Measurements from ENCODE around the gene EPHB6.

Gene EPHB6

GRCh38 chr7:142904128-142904527 lies 49.3 kb downstream of the EPHB6 start:
- TF ChIP-seq GABPA (IDR thresholded peaks at IDR 0.05; ENCODE audit: low read depth) (no peak), POLR2AphosphoS5 (IDR thresholded peaks at IDR 0.05; ENCODE audit: low read depth) (no peak), SPI1 (IDR thresholded peaks at IDR 0.05; ENCODE audit: borderline replicate concordance, low read depth) (no peak)
- TF ChIP-seq, protein P1, sequence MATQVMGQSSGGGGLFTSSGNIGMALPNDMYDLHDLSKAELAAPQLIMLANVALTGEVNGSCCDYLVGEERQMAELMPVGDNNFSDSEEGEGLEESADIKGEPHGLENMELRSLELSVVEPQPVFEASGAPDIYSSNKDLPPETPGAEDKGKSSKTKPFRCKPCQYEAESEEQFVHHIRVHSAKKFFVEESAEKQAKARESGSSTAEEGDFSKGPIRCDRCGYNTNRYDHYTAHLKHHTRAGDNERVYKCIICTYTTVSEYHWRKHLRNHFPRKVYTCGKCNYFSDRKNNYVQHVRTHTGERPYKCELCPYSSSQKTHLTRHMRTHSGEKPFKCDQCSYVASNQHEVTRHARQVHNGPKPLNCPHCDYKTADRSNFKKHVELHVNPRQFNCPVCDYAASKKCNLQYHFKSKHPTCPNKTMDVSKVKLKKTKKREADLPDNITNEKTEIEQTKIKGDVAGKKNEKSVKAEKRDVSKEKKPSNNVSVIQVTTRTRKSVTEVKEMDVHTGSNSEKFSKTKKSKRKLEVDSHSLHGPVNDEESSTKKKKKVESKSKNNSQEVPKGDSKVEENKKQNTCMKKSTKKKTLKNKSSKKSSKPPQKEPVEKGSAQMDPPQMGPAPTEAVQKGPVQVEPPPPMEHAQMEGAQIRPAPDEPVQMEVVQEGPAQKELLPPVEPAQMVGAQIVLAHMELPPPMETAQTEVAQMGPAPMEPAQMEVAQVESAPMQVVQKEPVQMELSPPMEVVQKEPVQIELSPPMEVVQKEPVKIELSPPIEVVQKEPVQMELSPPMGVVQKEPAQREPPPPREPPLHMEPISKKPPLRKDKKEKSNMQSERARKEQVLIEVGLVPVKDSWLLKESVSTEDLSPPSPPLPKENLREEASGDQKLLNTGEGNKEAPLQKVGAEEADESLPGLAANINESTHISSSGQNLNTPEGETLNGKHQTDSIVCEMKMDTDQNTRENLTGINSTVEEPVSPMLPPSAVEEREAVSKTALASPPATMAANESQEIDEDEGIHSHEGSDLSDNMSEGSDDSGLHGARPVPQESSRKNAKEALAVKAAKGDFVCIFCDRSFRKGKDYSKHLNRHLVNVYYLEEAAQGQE (IDR thresholded peaks at IDR 0.05; ENCODE audit: insufficient replicate concordance, low read depth): no peak
- TF ChIP-seq, protein P2, sequence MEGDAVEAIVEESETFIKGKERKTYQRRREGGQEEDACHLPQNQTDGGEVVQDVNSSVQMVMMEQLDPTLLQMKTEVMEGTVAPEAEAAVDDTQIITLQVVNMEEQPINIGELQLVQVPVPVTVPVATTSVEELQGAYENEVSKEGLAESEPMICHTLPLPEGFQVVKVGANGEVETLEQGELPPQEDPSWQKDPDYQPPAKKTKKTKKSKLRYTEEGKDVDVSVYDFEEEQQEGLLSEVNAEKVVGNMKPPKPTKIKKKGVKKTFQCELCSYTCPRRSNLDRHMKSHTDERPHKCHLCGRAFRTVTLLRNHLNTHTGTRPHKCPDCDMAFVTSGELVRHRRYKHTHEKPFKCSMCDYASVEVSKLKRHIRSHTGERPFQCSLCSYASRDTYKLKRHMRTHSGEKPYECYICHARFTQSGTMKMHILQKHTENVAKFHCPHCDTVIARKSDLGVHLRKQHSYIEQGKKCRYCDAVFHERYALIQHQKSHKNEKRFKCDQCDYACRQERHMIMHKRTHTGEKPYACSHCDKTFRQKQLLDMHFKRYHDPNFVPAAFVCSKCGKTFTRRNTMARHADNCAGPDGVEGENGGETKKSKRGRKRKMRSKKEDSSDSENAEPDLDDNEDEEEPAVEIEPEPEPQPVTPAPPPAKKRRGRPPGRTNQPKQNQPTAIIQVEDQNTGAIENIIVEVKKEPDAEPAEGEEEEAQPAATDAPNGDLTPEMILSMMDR (IDR thresholded peaks at IDR 0.05; ENCODE audit: insufficient read depth, low read length): no peak
- no peak overlapping the region for H3K27ac ChIP-seq (replicated peaks)
- DNase-seq (ENCODE audit: low read depth in 1 of 2, low spot score in 1 of 2): no peak

DNA sequence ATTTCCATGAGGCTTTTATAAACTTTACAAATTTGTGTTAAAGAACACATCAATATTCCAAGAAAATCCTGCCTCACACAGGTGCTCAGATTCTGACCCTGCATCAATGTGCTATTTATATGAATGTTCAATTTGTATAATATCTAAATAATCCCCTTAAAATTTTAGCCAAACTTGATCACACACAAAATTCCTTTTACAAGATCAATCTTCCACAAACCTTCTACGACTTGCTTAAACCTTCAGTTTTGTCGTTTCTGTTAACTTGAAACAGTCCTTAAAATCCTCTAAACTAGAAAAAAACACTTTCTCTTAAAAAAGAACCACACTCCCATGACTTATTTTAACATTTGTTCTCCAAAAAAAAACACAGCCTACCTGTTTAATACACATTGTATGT lies 50.9 kb downstream of the EPHB6 start:
- no peak for DNase-seq (ENCODE audit: low read depth in 1 of 2, low spot score in 1 of 2)
- Histone ChIP-seq H3K4me3 (replicated peaks; ENCODE audit: insufficient read depth, low read length) (no peak overlapping the region), H3K27me3 (ENCODE audit: insufficient read depth, poor library complexity, severe bottlenecking) (no peaks in the 10 kb centered on the region), H3K27ac (replicated peaks) (no peak overlapping the region)
- TF ChIP-seq, protein P2 (IDR thresholded peaks at IDR 0.05; ENCODE audit: insufficient read depth, low read length): no peak
- no peak for TF ChIP-seq POLR2AphosphoS5 (IDR thresholded peaks at IDR 0.05; ENCODE audit: low read depth)
- TF ChIP-seq SPI1 (IDR thresholded peaks at IDR 0.05; ENCODE audit: borderline replicate concordance, low read depth): no peak
- TF ChIP-seq, protein P1 (IDR thresholded peaks at IDR 0.05; ENCODE audit: insufficient replicate concordance, low read depth): no peak
- TF ChIP-seq GABPA (IDR thresholded peaks at IDR 0.05; ENCODE audit: low read depth): no peak

More at GRCh38 chr7:142904128-142904527, 49.3 kb downstream of the EPHB6 start:
- Histone ChIP-seq H3K4me3 (replicated peaks; ENCODE audit: insufficient read depth, low read length) (no peak overlapping the region), H3K27me3 (ENCODE audit: insufficient read depth, poor library complexity, severe bottlenecking) (no peaks in the 10 kb centered on the region)

DNA sequence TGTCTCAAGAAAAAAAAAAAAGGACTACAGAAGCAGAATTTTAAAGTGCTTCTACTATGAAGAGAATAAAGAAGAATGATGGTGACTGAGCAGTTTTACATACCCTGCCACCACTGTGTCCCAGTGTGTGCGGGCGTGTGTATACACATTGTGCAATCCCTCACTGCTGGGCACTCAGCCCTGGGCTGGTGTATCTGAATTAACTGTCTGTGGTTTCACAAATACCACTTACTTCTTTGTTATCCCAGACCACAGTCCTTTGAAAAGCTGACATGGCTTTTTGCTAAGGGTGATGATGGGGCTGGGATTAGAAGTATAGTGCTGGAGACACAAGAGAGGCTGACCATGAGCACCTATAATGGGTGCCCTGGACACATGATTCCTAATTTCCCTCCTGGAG lies 51.8 kb downstream of the EPHB6 start:
- Histone ChIP-seq H3K27ac (replicated peaks) (no peak overlapping the region), H3K27me3 (ENCODE audit: insufficient read depth, poor library complexity, severe bottlenecking) (no peaks in the 10 kb centered on the region), H3K4me3 (replicated peaks; ENCODE audit: insufficient read depth, low read length) (no peak overlapping the region)
- TF ChIP-seq GABPA (IDR thresholded peaks at IDR 0.05; ENCODE audit: low read depth) (no peak), POLR2AphosphoS5 (IDR thresholded peaks at IDR 0.05; ENCODE audit: low read depth) (no peak), SPI1 (IDR thresholded peaks at IDR 0.05; ENCODE audit: borderline replicate concordance, low read depth) (no peak)
- TF ChIP-seq, protein P2 (IDR thresholded peaks at IDR 0.05; ENCODE audit: insufficient read depth, low read length): no peak
- TF ChIP-seq, protein P1 (IDR thresholded peaks at IDR 0.05; ENCODE audit: insufficient replicate concordance, low read depth): no peak
- no peak for DNase-seq (ENCODE audit: low read depth in 1 of 2, low spot score in 1 of 2)
